HG02973 (cell line): ENCODE data around the gene TMEM255B.

Experiments used
- ATAC-seq: cut with Tn5 transposase; IDR thresholded peaks from one replicate; pipeline ENCODE4 v1.9.1; 2021; ENCODE audit warnings: moderate library complexity; ENCODE audit not compliant: unreplicated experiment

TMEM255B gene

DNA sequence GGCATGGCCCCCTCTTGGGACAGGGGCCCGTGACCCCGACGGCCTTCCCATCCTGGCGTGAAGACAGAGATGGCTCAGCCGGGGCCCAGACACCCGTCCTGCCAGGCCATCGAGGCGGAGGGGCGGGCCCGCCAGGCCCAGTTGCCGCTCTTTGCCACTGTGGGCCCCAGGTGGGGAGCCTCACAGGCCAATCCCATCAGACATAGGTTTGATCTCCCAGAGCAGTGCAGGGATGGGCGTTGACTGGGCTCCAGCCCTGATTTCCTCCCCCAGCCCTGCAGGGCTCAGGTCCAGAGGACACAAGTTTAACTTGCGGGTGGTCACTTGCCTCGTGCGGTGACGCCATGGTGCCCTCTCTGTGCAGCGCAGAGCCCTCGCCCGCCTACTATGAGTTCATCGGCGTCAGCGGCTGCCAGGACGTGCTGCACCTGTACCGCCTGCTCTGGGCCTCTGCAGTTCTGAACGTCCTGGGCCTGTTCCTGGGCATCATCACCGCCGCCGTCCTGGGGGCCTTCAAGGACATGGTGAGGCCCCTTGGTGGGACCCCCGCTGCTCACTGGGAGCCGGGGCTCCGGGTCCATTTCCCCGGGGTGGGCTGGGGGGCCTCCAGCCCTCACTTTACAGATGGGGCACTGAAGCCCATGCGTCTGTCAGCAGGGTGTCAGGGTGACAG is 42.4 kb downstream of the TMEM255B start:
- no peak for ATAC-seq

DNA sequence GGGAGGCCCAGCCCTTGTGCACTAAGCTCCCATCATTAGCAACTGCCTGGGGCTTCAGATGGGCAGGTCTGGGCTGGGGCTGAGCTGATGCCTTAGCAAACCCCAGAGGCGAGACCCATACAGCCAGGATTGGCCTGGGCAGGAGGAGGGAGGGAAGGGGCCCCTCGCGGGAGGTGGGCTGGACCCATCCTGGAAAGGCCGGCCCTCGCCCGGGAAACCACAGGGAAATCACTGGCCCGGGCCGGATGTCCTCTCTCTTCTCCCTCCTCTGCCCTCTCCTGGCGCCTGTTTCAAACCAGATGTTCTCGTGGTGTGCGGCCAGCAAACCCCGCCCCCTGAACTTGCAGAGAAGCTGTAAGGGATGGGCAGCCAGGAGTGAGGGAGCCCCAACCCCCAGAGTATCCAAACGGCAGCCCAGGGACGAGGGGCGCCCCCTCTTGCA is 43.1 kb downstream of the TMEM255B start:
- no peak for ATAC-seq

DNA sequence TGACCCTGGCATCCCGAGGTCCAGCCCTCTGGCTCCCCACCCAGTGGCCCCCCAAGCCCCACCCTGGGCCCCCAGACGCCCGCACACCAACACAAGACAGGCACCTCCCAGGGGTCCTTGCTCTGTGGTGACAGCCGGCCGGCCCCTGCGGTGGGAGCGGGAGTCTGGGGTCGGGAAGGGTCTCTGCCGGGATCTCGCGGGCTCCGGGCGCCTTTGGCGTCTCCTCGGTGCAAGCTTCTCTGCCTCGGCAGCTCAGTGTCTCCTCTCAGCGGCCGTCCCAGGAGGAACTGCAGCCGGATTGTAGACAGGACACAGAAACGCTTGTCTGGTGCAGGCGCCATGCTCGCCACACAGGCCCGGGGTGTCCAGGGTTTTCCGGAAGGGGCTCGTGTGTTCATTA is 43.7 kb downstream of the TMEM255B start:
- ATAC-seq, result no peak

DNA sequence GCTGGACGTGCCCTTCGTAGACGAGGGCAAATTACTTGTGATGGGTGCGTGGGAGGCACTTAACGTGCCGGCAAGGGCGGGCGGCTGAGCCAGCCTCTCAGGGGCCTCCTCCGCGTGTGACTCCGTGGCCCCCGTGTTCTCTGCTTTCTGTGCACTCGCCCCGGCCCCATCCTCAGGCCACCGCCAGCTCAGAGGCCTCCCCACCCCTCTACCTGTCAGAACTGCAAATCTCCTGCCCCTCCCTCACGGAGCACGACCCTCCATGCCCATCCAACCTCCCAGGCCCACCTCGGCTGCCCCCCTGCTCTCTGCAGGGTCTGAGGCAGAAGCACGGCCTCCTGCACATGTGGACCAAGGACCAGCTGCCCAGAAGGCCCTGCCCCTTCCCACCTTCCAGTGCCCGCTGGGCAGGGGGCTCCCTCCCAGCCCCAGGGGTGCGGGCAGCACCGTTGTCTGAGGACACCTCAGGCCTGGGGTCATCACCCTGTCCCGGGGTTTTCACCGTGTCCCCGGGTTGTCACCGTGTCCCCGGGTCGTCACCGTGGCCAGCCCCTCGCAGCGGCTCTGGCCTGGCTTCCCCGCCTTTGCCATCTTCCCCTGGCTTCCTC is 44.5 kb downstream of the TMEM255B start:
- no peak for ATAC-seq

DNA sequence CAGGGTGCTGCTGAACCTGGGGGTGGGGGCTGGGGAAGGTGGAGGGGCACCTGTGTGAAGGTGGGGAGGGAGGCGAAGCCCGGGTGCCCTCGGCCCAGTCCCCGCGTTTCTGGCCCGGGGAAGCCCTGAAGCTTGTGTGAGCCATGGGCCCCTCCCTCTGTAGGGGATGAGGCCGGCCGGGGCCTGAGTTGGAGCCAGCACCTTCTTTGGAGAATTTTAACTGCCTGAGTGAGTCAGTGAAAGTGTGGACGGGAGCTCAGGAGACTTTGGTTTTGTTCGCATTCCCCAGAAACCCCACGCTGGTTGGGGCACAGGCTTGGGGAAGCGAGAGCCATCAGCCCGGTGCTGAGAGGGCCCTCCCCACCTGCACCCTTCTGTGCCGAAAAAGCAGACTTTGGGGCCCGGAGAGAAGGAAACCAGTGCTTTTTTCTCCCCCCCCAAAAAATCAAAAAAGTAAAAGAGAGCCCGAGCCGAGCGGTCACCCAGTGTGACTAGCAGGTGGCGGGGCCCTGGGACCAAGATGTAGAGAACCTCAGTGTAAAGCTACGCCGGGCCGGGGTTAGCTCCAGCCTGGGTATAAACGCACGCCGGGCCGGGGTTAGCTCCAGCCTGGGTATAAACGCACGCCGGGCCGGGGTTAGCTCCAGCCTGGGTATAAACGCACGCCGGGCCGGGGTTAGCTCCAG is 45.1 kb downstream of the TMEM255B start:
- no peak for ATAC-seq

DNA sequence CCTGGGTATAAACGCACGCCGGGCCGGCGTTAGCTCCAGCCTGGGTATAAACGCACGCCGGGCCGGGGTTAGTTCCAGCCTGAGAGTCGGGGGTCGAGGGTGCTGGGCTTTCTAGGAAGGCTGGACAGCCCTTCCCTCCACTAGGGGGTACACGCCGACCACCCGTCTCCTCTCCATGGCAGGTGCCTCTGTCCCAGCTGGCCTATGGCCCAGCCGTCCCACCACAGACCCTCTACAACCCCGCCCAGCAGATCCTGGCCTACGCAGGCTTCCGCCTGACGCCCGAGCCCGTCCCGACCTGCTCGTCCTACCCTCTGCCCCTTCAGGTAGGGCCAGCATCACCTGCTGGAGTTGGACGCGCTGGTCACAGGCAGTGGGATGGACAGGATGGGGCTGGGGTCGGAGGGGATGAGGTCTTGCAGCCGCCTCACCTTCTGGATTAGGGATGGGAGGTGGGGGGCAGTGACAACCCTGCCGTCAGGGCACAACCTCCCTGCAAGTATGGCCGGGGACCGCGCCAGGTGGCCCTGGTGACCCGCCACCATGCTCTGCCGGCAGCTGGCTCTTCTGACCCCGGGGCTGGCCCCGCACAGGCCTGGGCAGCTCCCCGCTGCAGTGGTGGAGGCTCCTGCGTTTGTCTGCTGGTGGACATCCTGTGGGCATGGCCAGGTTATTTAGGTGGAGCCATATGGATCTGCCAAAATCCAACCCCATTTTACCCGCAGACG is 45.8 kb downstream of the TMEM255B start:
- no peak for ATAC-seq

DNA sequence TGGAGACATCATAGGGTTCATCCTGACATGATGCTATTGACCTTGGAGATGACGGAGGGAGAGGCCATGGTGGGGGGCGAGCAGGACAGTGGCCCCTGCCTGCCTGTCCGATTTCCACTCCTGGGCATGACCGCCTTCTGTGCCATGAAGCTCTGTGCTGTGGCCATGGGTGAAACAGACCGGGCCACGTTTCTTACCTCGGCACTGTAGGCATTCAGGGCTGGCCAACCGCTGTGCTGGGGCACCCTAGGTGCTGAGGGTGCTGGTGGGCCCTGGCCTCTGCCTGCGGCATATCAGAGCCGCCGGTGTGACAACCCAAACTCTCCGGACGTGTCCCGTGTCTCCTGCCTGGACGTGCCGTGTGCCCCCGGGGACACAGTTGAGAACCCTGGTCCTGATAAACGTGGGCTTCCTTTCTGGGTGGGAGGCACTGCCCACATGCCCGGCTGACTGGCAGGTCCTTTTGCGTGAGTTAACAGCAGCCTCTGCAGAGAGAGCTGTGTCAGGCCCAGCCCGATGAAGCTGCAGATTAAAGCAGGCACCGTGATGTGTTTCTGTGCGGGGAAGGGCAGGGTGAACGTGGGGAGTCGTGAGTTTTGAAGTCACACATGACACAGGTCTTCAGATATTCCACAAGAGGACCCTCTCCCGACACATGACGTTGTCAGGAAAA is 46.5 kb downstream of the TMEM255B start:
- no peak for ATAC-seq

DNA sequence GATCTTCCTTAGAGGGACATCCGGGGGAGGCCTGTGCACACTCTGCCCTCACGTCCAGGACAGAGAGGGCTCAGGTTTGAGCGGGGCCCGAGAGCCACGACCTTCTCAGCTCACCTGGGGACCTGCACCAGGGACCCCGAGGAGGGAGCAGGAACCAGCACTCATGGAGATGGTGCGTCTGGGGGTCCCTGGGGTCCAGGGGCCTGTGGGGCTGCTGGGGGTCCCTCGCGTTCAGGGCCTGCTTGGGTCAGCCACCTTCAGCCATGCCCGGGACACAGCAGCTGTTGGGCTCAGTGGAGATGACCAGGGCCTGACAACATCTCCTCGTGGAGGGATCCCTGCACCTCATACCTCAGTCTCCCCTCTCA is 47.1 kb downstream of the TMEM255B start:
- no peak for ATAC-seq

DNA sequence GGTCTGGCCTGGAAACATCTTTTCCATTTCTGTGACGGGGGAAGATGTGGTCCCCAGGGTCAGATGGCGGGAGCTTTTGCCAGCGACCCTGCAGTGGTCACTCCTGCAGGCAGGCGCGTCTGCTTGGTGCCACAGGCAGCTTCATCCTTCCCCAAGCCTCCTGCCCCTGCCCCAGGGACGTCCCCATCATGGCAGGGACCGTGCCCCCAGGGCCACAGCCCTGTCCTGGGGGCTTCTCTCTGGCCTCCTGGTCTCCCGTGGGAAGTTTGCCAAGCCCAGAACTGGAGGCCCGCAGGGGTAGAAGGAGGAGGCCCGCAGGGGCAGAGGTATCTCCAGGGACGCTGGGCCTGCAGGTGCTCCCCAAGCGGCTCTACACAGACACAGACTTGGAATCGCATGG is 47.5 kb downstream of the TMEM255B start:
- no peak for ATAC-seq

DNA sequence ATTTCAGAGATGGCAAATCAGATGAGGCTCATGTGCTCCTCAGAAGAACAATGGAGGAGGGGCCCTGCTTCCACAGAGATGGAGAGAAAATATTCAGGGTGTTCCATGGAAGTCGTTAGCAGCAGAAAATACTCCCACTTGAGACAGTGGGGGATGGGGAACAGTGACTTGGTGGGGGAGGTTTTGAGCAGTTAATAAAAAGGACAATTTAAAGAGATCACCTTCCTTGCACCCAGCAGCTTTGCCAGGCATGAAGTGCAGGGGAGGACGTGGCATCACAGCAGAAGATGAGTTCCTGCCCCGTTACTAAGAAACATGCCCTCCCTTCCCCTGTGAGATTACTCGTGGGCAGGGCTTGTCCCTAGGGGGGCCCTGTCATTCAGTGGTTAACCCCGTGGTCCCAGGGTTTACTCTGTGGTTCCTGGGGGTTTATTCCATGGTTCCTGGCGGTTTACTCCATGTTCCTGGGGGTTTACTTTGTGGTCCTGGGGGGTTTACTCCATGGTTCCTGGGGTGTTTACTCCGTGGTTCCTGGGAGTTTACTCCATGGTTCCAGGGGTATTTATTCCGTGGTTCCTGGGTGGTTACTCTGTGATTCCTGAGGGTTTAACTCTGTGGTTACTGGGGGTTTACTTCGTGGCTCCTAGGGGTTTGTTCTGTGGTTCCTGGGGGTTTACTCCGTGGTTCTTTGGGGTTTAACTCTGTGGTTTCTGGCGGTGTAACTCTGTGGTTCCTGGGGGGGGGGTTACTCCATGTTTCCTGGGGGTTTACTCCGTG is 49.2 kb downstream of the TMEM255B start:
- no peak for ATAC-seq

DNA sequence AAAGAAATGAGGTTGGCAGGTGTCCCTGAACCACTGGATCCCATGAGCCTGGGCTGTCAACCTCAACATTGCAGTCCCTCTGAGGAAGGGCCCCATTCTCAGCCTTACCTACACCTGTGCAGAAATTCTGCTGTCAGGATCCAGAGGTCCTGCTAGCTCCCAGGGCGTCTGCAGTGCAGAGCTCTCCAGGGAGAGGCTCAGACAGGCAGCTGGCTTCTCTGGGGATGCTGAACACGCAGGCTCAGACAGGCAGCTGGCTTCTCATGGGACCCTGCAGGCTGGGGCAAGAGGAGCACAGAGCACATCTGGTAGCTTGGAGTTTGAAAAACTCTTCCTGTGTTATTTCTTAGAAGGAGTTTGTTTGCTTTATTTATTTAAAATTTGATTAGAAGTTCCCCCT is 50.9 kb downstream of the TMEM255B start:
- no peak for ATAC-seq

DNA sequence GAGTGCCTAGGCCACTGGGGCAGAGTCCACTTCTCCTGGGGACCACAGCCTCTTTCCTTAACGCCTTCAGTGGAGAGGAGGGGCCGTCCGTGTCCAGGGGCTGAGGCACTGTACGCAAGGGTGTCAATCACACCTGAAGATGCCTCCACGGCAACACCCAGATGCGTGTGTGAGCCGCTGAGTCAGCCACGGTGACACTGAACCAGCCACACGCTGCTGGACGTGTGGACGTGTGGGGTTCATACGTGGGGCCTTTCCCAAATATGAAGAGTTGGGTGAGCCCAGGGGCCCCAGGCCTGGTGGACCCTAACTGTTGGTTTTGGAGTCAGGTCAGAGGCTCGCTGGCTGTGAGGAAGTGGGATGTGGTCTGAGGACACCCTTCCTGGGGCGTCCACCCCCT is 51.6 kb downstream of the TMEM255B start:
- ATAC-seq, result no peak

DNA sequence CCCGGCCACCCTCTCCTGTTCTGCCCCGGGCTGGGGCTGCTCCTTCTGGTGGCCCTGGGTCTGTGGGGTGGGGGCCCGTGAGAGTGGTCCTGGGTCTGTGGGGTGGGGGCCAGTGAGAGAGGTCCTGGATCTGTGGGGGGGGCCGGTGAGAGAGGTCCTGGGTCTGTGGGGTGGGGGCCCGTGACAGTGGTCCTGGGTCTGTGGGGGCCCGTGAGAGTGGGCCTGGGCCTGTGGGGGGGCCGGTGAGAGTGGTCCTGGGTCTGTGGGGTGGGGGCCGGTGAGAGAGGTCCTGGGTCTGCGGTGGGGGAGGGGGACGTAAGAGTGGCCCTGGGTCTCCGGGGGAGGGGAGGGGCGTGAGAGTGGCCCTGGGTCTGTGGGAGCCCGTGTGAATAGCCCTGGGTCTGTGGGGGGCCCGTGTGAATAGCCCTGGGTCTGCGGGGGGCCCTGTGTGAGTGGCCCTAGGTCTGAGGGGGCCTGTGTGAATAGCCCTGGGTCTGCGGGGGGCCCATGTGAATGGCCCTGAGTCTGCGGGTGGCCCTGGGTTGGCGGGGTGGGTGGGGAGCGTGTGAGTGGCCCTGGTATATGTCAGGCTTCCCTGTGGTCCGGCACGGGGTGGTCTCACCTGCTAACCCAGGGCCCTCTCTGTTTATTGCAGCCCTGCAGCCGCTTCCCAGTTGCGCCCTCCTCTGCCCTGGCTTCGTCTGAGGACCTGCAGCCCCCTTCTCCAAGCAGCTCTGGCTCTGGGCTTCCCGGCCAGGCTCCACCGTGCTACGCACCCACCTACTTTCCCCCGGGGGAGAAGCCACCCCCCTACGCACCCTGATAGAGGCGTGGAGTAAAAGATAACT is 52.3 kb downstream of the TMEM255B start:
- no peak for ATAC-seq

DNA sequence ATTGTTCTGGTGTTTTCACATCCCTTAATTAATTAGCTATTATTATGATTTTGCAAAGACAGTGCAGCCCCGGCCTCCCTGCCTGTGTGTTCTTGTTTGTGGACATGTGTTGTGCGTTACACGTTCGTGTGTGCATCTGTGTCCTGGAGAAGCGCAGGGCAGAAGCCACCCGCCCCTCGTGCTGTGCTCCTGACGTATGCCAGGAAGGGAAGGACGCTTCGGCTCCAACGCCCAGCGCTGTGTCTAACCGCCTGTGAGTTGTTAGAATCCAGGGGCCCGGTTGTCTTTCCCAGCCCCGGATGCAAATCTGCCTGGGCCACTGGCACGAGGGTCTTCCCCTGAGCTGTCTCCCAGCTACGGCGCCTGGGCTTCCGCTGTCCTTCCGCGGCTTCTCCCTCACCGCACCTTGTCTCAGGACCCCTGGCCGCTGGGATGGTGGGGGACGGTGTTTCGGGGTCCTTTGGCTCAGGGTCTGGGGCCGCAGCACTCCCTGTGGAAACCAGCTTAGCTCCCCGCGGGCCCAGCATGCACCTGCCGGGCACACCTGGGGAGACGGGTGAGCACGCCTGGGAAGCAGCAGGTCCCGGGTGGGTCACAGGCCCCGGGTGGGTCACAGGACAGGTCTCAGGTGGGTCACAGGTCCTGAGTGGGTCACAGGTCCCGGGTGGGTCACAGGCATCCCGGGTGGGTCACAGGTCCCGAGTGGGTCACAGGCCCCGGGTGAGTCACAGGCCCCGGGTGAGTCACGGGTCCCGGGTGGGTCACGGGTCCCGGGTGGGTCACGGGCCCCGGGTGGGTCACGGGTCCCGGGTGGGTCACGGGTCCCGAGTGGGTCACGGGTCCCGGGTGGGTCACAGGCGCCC is 53.4 kb downstream of the TMEM255B start:
- ATAC-seq, result no peak

DNA sequence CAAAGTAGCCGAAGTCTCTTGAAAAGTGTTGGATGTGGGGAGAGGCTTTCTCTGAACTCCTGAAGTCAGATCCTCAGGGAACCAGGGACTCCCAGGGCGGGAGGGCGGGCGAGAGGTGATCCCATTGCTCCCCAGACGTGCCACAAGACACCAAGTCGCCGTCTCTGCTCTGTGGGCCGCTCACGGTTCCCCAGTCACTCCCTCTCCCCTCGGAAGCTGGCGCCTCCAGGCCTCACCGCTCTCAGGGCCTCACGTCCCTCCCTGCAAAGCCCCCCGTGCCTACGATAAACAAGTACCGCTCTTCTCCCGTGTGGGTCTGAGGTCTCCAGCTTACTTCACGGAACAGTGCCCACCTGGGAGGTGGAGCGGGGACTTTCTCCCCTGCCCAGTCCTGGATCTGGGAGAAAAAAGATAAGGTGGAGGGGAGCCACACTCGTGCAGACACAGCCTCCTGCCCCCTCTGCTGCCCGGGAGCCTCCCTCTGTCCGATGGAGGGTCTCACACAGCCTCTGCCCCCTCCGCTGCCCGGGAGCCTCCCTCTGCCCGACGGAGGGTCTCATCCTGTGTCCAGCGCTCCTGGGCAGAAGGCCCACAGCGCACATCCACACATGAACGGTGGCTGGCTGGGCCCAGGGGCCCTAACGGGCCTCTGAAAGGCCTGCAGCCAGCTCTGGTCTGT is 54.2 kb downstream of the TMEM255B start:
- no peak for ATAC-seq

DNA sequence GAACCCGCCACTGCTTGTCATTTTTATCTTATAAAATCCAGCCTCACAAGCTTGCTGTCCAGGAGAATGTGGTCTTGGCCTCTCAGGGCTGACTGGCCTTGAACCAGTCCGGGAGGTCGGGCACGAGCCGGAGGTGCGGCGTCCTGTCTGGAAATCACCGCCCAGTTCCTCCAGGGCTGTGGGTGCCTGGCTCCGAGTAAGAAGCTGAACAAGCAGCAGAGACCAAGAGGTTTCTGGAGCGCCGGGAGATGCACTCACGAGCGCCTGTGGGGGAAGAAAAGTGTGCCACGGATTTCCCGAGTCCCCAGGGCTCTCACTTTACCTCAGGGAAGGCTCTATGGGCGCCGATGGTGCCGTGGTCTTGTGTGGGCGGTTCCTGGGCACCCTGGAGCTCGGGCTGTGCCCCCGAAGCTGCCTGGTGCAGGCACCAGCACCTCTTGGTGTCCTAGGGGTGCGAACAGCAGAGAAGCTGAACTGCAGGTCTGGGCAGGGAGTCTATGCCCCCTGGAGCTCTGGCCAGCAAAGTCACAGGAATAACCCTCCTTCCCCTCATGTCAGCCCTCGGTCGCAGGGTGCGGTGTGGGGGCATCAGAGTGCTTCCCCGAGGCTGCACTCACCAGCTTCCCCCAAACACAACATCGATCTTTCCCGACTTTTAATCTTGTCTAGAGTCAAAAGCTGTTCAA is 54.9 kb downstream of the TMEM255B start:
- ATAC-seq, result no peak

DNA sequence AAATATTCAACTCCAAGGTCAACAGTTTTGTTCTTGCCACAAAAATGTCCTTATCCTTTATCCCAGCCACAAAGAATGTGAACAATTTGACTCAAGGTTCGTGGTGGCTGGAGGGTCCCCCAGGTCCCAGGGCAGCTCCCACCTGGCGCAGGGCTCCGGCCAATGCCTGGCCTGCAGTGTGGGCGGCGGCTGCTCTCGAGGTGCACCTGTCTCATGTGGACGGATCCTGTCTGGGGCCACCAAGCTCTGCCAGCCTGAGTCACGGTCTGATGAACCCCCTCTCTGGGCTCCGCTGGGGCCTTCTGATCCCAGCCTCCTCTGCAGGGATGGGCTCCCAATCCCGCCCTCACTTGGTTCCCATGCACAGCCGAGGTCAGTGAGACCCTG is 55.4 kb downstream of the TMEM255B start:
- no peak for ATAC-seq
